HCT116 (cell line): Measurements from ENCODE around the gene DNASE2B. TPM values are rescaled to one million over a fixed set of nuclear protein-coding genes. Genes with fewer than 3 reads are reported as not detected.

Source experiments
- ATAC-seq: fragments of 200-7000 bp; cut with Tn5 transposase; 2 replicates; pipeline ENCODE4 v1.9.1; 2020; ENCODE audit warnings: mild to moderate bottlenecking, moderate library complexity
- BruUV-seq: library from RNA; stranded (reverse); fragments of 400-500 nt; replicated peaks from 2 replicates; lab custom pipeline; 2021; lab: Mats Ljungman, UMichigan
- CTCF ChIA-PET: fragments of 300-600 bp; sonication (Branson Sonifier 250); formaldehyde crosslinking; loops from one replicate; lab custom pipeline; 2021; ENCODE audit warnings: antibody characterized with exemption; lab: Charles Lee
- POLR2A ChIA-PET: fragments of 300-600, 350-600 bp; sonication (Branson Sonifier 250); formaldehyde crosslinking; loops from one replicate; lab custom pipeline; 2021; ENCODE audit warnings: antibody characterized with exemption; lab: Charles Lee
- RAD21 ChIA-PET, 2 experiments: fragments of 300-600 bp; sonication (Branson Sonifier 250); formaldehyde crosslinking; loops; one replicate each; lab custom pipeline; 2023; ENCODE audit warnings: low total read pairs in 2 of 2; ENCODE audit not compliant: uncharacterized antibody in 2 of 2, unreplicated experiment in 2 of 2, low non-redundant PET in 1 of 2; lab: Charles Lee
- DNase-seq: peaks from one replicate; pipeline ENCODE4 v3.0.0-alpha.2; 2010; ENCODE audit warnings: low read depth, low spot score
- H2AFZ ChIP-seq: fragments of 200-600 bp; shearing (Covaris generic), sonication (generic); 2 replicates; pipeline ENCODE4 v1.6.1; 2017; ENCODE audit warnings: low read depth, mixed run types, mixed read lengths, antibody characterized with exemption, low read length; ENCODE audit not compliant: poor library complexity, severe bottlenecking
- H3K27ac ChIP-seq: 2 replicates; pipeline ENCODE4 v1.5.1; 2012; ENCODE audit warnings: low read depth, low read length
- H3K27me3 ChIP-seq: fragments of 200-600 bp; sonication (generic); 2 replicates; pipeline ENCODE4 v1.6.1; 2016; ENCODE audit warnings: mixed run types, low read length, mixed read lengths; ENCODE audit not compliant: insufficient read depth
- H3K36me3 ChIP-seq, 2 experiments: fragments of 200-500 bp in 1 of 2; fragments of 200-600 bp in 1 of 2; sonication (Bioruptor generic) in 1 of 2; sonication (generic) in 1 of 2; 2 replicates each; pipeline versions ENCODE4 v1.5.1 to v1.6.1; 2014 to 2016; ENCODE audit warnings: low read length in 2 of 2, inconsistent platforms in 1 of 2, mixed read lengths in 1 of 2, mixed run types in 1 of 2; ENCODE audit not compliant: insufficient read depth in 2 of 2, control insufficient read depth in 1 of 2
- H3K4me1 ChIP-seq, 2 experiments: fragments of 200-600 bp in 1 of 2; sonication (generic) in 1 of 2; 2 replicates each; pipeline versions ENCODE4 v1.5.1 to v1.6.1; 2012 to 2017; ENCODE audit warnings: low read length in 2 of 2, inconsistent platforms in 1 of 2, mild to moderate bottlenecking in 1 of 2, mixed read lengths in 1 of 2, mixed run types in 1 of 2, moderate library complexity in 1 of 2; ENCODE audit not compliant: insufficient read depth in 2 of 2, control insufficient read depth in 1 of 2
- H3K4me2 ChIP-seq: fragments of 200-600 bp; sonication (generic); 2 replicates; pipeline ENCODE4 v1.6.1; 2017; ENCODE audit warnings: mixed run types, low read length, mixed read lengths
- H3K4me3 ChIP-seq, 2 experiments: fragments of 200-600 bp in 1 of 2; sonication (generic) in 1 of 2; replicated peaks in 1 of 2; 2 replicates each; pipeline ENCODE4 v1.5.1; 2011 to 2016; ENCODE audit warnings: low read length in 2 of 2, control low read depth in 1 of 2, low read depth in 1 of 2, mild to moderate bottlenecking in 1 of 2, mixed read lengths in 1 of 2, mixed run types in 1 of 2
- H3K79me2 ChIP-seq: fragments of 200-600 bp; sonication (generic); 2 replicates; pipeline ENCODE4 v1.6.1; 2017; ENCODE audit warnings: mild to moderate bottlenecking, mixed run types, low read length, moderate library complexity, mixed read lengths; ENCODE audit not compliant: insufficient read depth
- H3K9ac ChIP-seq: fragments of 200-600 bp; sonication (generic); 2 replicates; pipeline ENCODE4 v1.6.1; 2016; ENCODE audit warnings: low read length, mixed read lengths
- H3K9me2 ChIP-seq: fragments of 200-600 bp; sonication (generic), shearing (Covaris generic); 2 replicates; pipeline ENCODE4 v1.6.1; 2017; ENCODE audit warnings: mixed run types, mild to moderate bottlenecking, moderate library complexity; ENCODE audit not compliant: insufficient read depth
- H3K9me3 ChIP-seq, 2 experiments: fragments of 200-500 bp in 1 of 2; fragments of 200-600 bp in 1 of 2; sonication (Bioruptor generic) in 1 of 2; sonication (generic) in 1 of 2; 2 replicates each; pipeline ENCODE4 v1.6.1; 2014 to 2017; ENCODE audit warnings: low read length in 2 of 2, mixed read lengths in 2 of 2, inconsistent platforms in 1 of 2, low read depth in 1 of 2, mild to moderate bottlenecking in 1 of 2, mixed run types in 1 of 2, moderate library complexity in 1 of 2; ENCODE audit not compliant: control insufficient read depth in 1 of 2, insufficient read depth in 1 of 2
- H4K20me1 ChIP-seq: fragments of 200-600 bp; sonication (generic), shearing (Covaris generic); 2 replicates; pipeline ENCODE4 v1.6.1; 2017; ENCODE audit warnings: mixed run types, mild to moderate bottlenecking, moderate library complexity; ENCODE audit not compliant: insufficient read depth
- CBX3 ChIP-seq: IDR thresholded peaks from 2 replicates; pipeline ENCODE4 v1.6.1; 2012; ENCODE audit warnings: low read depth
- ELF1 ChIP-seq: IDR thresholded peaks from 2 replicates; pipeline ENCODE4 v1.6.1; 2012; ENCODE audit warnings: low read depth, borderline replicate concordance
- FOSL1 ChIP-seq: IDR thresholded peaks from 2 replicates; pipeline ENCODE4 v1.6.1; 2012; ENCODE audit warnings: low read depth
- TCF7L2 ChIP-seq: IDR thresholded peaks from 2 replicates; pipeline ENCODE4 v1.7.0; 2011; ENCODE audit warnings: borderline replicate concordance, inconsistent platforms; ENCODE audit not compliant: insufficient read depth, insufficient read length; ENCODE audit errors: extremely low read depth
- ZFX ChIP-seq: fragments of 450-650 bp; IDR thresholded peaks from 2 replicates; pipeline ENCODE4 v1.6.1; 2017
- intact Hi-C: fragments of 100-400 bp; cut with micrococcal nuclease; formaldehyde crosslinking; loops from 2 replicates; pipeline ENCODE4 v1.10.0; 2022
- total RNA-seq: library from RNA; stranded (reverse); gene quantifications from one replicate; pipeline ENCODE4 v1.2.1, GENCODE V29; 2021; ENCODE audit not compliant: unreplicated experiment
- TF ChIP-seq, protein P1 (sequence below): IDR thresholded peaks from 2 replicates; pipeline ENCODE4 v1.6.1; 2012
- TF ChIP-seq, protein P2 (sequence below), 3 experiments: fragments of 200-600 bp in 1 of 3; sonication (generic) in 1 of 3; IDR thresholded peaks in 2 of 3; conservative IDR thresholded peaks in 1 of 3; 2 replicates each; pipeline ENCODE4 v1.5.1; 2012 to 2017; ENCODE audit warnings: low read depth in 2 of 3, low read length in 2 of 3, antibody characterized with exemption in 1 of 3, borderline replicate concordance in 1 of 3, control low read depth in 1 of 3, mild to moderate bottlenecking in 1 of 3, mixed read lengths in 1 of 3, mixed run types in 1 of 3, moderate library complexity in 1 of 3; ENCODE audit not compliant: insufficient read depth in 1 of 3
- TF ChIP-seq, protein P3 (sequence below): IDR thresholded peaks from 2 replicates; pipeline ENCODE4 v1.6.1; 2012

DNASE2B gene
- total RNA-seq, 1 experiment from 2014 or later: 0.42 TPM

DNA sequence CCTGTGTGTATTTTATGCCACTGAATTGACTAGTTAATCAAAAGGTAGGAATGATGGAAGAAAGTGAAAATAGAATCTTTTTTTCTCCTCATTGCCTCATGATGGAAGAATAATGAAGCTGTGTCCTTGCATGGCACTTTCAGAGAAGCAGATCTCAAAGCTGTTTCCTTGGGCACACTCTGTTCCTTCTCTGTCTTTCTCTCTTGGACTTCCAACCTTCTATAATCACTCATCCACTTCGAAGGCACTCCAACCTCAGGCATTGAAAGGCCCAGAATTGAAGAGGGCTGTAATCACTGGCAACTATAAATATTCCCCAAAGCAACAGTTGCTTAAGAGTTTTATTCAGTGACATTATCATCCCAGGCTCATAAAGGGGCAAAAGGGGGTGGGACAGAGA is 31.1 kb upstream of the DNASE2B start:
- TF ChIP-seq CBX3 (no peak), FOSL1 (no peak)
- TF ChIP-seq, all 23 proteins: peak for 0
- Histone ChIP-seq H4K20me1 (no peaks in the 10 kb centered on the region), H3K4me1 (peaks cover 32 to 51% of the 10 kb centered on the region in 2 experiments), H2AFZ (no peak overlapping the region), H3K9ac (no peak overlapping the region), H3K9me2 (no peaks in the 10 kb centered on the region), H3K36me3 (0 out of 4 replicates have a peak, but pooled peaks cover 0 to 4% of the 10 kb centered on the region in 2 experiments), H3K4me3 (no peak overlapping the region), H3K27ac (peak overlapping the region; percentile 99), H3K27me3 (no peaks in the 10 kb centered on the region), H3K79me2 (no peaks in the 10 kb centered on the region), H3K9me3 (no peaks in the 10 kb centered on the region), H3K4me2 (no peak overlapping the region; the same call in 1 of the 2 replicates)
- BruUV-seq: no TSS peak
- intact Hi-C loops: loop anchor here (5.0 kb wide), 1 partner anchor 120 kb away; no protein-coding TSS in a partner anchor
- RAD21 ChIA-PET: no interaction called here
- CTCF ChIA-PET: no interaction called here
- no peak for ATAC-seq
- POLR2A ChIA-PET: interaction anchor here (2.2 kb wide), 1 partner anchor 9 kb away, joined by 7 read pairs; no protein-coding TSS in a partner anchor
- no peak for DNase-seq

DNA sequence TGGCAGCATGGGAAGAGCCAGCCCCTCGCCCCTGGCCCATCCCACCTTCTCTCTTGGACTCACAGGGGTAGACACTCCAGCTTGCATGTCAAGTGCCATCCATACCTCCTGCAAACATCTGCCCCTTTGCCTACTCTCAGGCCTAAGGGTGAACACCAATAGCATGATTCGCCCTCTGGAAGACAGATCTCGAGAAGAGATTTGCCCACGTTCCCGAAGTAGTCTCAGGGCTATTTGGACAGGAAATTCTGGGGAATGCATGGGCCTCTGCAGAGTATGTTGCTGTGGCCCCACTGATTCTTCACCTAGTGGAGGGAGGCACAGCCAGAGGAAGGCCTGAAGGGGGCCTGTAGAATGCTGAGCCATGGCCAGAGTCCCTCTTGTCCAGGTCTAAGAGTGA is 29.8 kb upstream of the DNASE2B start:
- DNase-seq: no peak
- TF ChIP-seq CBX3 (no peak), ELF1 (no peak), TCF7L2 (no peak), ZFX (no peak)
- TF ChIP-seq, protein P1, sequence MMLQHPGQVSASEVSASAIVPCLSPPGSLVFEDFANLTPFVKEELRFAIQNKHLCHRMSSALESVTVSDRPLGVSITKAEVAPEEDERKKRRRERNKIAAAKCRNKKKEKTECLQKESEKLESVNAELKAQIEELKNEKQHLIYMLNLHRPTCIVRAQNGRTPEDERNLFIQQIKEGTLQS: no peak
- TF ChIP-seq, protein P2, sequence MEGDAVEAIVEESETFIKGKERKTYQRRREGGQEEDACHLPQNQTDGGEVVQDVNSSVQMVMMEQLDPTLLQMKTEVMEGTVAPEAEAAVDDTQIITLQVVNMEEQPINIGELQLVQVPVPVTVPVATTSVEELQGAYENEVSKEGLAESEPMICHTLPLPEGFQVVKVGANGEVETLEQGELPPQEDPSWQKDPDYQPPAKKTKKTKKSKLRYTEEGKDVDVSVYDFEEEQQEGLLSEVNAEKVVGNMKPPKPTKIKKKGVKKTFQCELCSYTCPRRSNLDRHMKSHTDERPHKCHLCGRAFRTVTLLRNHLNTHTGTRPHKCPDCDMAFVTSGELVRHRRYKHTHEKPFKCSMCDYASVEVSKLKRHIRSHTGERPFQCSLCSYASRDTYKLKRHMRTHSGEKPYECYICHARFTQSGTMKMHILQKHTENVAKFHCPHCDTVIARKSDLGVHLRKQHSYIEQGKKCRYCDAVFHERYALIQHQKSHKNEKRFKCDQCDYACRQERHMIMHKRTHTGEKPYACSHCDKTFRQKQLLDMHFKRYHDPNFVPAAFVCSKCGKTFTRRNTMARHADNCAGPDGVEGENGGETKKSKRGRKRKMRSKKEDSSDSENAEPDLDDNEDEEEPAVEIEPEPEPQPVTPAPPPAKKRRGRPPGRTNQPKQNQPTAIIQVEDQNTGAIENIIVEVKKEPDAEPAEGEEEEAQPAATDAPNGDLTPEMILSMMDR (IDR thresholded peaks at IDR 0.05 in 2 of 3, conservative IDR thresholded peaks at IDR 0.05 in 1 of 3; ENCODE audit: borderline replicate concordance in 1 of 3, insufficient read depth in 1 of 3, low read depth in 2 of 3, low read length in 2 of 3): no peak
- TF ChIP-seq, protein P3, sequence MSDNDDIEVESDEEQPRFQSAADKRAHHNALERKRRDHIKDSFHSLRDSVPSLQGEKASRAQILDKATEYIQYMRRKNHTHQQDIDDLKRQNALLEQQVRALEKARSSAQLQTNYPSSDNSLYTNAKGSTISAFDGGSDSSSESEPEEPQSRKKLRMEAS: no peak
- H3K9ac ChIP-seq: no peak overlapping the region
- no peak overlapping the region for H3K4me2 ChIP-seq
- no peaks in the 10 kb centered on the region for H4K20me1 ChIP-seq
- no peaks in the 10 kb centered on the region for H3K9me2 ChIP-seq
- H3K27me3 ChIP-seq: no peaks in the 10 kb centered on the region
- 0 out of 4 replicates have a peak, but pooled peaks cover 0 to 4% of the 10 kb centered on the region in 2 experiments for H3K36me3 ChIP-seq
- CTCF ChIA-PET: no interaction called here
- no peak for ATAC-seq
- H3K79me2 ChIP-seq: no peaks in the 10 kb centered on the region
- H3K9me3 ChIP-seq: no peaks in the 10 kb centered on the region
- no peak overlapping the region for H2AFZ ChIP-seq
- BruUV-seq: no TSS peak
- POLR2A ChIA-PET: no interaction called here
- RAD21 ChIA-PET: no interaction called here
- intact Hi-C loops: loop anchor here (5.0 kb wide), 1 partner anchor 121 kb away; no protein-coding TSS in a partner anchor
- no peak overlapping the region for H3K4me3 ChIP-seq
- peaks cover 30 to 39% of the 10 kb centered on the region in 2 experiments for H3K4me1 ChIP-seq
- H3K27ac ChIP-seq: peak overlapping the region; percentile 35
